ENCODE results near the gene MAP3K20.

GRCh38 chr2:173062801-173063200 is 12.8 kb upstream of the MAP3K20 start:
- TF ChIP-seq CTCF (conservative IDR thresholded peaks at IDR 0.05 in 1 of 2, IDR thresholded peaks at IDR 0.05 in 1 of 2; ENCODE audit: extremely low read depth in 1 of 2, insufficient read depth in 1 of 2, low read depth in 1 of 2, low read length in 2 of 2): no peak
- no peak for TF ChIP-seq EZH2 (IDR thresholded peaks at IDR 0.05; ENCODE audit: borderline replicate concordance, low read length)
